ENCODE data around the gene GRIPAP1. TPM values are rescaled to one million over a fixed set of nuclear protein-coding genes. Genes with fewer than 3 reads are reported as not detected.
"Not testable (repeated sequence)": the region's sequence is repeated elsewhere in the genome, so short reads cannot be mapped to it uniquely, and the experiment has no call there.

Gene GRIPAP1
- total RNA-seq, 1 donor from 2014 or later: 103 TPM

- intact Hi-C loops (cut with micrococcal nuclease): no loop called here
These were observed 3.7 kb downstream of the GRIPAP1 start for GRCh38 chrX:48998391-48998790.

DNA sequence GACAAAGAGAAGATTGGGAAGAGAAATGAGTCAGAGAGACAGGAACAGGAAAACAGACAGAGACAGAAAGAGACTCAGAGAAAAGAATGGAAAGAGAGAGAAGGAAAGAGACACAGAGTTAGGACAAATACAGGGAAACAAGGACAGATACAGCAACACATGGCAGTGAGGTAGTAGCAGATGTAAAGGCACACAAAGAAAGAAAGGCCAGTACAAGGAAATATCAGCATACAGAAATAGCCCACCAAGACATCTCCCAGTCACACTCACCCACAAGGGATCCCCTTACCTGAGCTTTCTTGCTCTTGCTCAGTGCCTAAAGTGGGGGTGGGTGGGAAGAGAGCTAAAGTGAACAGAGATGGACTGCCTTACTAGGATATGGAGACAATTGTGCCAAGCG, 4.2 kb downstream of the GRIPAP1 start:
- intact Hi-C loops (cut with micrococcal nuclease): no loop called here

GRCh38 chrX:48997455-48997854, 4.6 kb downstream of the GRIPAP1 start:
- intact Hi-C loops (cut with micrococcal nuclease): no loop called here

GRCh38 chrX:48996969-48997368, 5.1 kb downstream of the GRIPAP1 start:
- intact Hi-C loops (cut with micrococcal nuclease): no loop called here

DNA sequence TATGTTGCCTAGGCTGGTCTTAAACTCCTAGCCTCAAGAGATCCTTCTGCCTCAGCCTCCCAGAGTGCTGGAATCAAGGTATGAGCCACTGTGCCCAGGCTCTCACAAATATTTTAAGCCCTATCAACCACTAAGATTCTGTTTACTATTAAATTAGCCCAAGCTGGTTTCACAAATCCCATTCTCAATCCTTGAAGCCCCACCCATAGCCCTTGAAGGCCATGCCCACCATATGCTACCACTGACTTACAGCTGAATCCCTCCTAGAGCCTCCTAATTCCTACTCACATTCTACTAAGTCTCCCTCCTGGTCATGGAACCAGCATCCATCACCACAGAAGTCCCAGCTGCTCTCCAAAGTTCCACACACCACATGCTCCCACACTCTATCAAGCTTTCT, 9.7 kb downstream of the GRIPAP1 start:
- intact Hi-C loops (cut with micrococcal nuclease): no loop called here

- intact Hi-C loops (cut with micrococcal nuclease): no loop called here
These were observed 12.6 kb downstream of the GRIPAP1 start for GRCh38 chrX:48989483-48989882.

DNA sequence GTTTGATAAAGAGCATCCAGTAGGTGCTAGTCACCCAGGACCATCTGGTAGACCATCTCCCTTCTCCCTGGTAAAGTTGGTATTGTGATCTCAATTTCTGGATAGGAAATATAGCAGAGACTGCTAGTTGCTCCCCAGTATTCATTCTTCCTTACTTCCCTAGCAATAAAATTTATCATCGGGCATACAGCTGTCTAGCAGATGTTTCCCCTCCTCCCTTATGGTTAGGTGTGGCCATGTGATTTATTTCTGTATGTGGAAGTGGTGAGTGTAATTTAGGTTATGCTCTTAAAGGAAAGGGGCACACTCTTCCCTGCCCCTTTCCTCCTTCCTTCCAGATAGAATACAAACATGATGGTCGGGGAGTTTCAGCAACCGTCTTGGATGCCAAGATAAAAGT, 18.2 kb downstream of the GRIPAP1 start:
- intact Hi-C loops (cut with micrococcal nuclease): no loop called here

DNA sequence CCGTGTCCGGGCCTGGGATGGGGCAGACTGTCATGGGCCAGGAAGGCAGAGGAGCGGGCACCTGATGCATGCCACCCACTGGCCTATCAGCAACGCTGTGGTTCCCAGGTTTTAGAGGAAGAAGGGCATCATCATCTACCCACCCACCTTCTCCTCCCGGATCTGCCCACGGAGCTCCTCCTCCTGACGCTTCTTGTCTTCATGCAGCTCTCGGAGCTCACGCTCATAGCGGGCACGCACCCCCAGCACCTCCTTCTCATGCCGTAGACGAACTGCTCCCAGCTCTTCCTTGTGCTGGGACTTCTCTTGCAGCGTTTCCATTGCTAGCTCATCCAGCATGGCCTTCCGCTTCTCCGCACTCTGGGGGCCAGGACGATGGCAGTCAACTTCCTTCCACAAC, 19.0 kb downstream of the GRIPAP1 start:
- intact Hi-C loops (cut with micrococcal nuclease): no loop called here

DNA sequence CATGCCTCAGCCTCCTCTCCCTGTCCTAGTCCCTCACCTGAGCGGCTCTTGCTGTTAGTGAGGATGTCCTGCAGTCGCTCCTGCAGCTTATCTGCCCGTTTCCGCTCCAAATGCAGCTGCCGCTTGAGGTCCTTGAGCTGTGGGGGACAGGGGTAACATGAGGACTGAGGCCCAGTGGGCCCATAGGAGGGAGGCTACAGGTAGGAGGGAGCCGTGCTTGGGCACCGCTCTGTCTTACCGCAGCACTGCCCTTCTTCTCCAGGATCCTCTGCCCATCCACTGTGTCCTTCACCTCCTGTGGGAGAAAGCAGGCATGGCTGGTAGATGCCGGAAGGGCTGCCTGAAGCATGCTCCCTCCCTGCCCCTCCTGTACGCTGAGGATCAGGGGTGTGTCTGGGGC, 20.9 kb downstream of the GRIPAP1 start:
- intact Hi-C loops (cut with micrococcal nuclease): no loop called here

- intact Hi-C loops (cut with micrococcal nuclease): not testable (repeated sequence)
These were observed 21.7 kb downstream of the GRIPAP1 start for GRCh38 chrX:48980341-48980740.

GRCh38 chrX:48978226-48978625, 23.8 kb downstream of the GRIPAP1 start:
- intact Hi-C loops (cut with micrococcal nuclease): no loop called here

- intact Hi-C loops (cut with micrococcal nuclease): no loop called here
These were observed 26.0 kb downstream of the GRIPAP1 start for GRCh38 chrX:48976086-48976485.

- intact Hi-C loops (cut with micrococcal nuclease): no loop called here
These were observed 26.5 kb downstream of the GRIPAP1 start for GRCh38 chrX:48975541-48975940.

- intact Hi-C loops (cut with micrococcal nuclease): no loop called here
These were observed 27.0 kb downstream of the GRIPAP1 start for GRCh38 chrX:48975041-48975440.

GRCh38 chrX:48974574-48974973, 27.5 kb downstream of the GRIPAP1 start:
- intact Hi-C loops (cut with micrococcal nuclease): no loop called here

DNA sequence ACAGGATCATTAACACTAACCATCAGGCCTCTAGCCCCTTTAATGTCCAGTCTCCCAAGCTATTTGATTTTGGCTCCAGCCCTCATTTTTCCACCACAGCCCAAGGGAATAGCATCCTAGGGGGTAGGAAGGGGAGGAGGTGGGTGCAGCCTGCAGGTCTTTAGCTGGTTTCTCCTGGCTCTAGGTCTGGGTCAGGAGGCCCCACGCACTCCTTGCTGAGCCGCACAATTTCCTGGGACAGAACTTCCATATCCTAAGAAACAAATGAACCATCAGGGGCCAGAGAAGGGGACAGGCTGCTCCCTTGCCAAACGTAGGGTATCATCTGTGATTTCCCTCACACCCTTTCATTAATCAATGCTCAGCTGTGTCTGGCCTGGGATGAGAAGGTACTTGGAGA, 28.0 kb downstream of the GRIPAP1 start:
- intact Hi-C loops (cut with micrococcal nuclease): no loop called here

- intact Hi-C loops (cut with micrococcal nuclease): no loop called here
These were observed 29.6 kb downstream of the GRIPAP1 start for GRCh38 chrX:48972220-48973164.

GRCh38 chrX:48971249-48972219, 30.5 kb downstream of the GRIPAP1 start, which contains the start of gene KCND1:
TSS of gene KCND1 (minus strand) at chrX:48971844. CDS start at chrX:48970271, 1,573 bp downstream.
- intact Hi-C loops (cut with micrococcal nuclease): no loop called here

DNA sequence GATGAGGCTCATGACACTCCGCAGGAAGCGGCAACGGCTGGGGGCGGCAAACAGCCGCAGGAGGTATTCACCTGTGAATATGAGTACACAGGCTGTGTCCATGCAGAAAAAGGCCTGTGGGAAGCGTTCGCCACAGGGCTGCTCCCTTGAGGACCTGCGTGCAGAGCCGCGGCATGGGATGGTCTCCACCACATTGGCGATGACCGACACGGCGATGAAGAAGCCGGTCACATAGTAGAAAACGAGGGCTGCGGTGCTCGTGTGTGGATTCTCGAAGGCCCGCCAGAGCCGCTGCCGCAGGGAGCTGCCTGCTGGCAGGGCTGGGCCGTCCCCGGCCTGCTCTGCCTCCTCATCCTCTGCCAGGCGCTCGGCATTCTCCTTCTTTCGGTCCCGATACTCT, 32.6 kb downstream of the GRIPAP1 start:
- intact Hi-C loops (cut with micrococcal nuclease): no loop called here

DNA sequence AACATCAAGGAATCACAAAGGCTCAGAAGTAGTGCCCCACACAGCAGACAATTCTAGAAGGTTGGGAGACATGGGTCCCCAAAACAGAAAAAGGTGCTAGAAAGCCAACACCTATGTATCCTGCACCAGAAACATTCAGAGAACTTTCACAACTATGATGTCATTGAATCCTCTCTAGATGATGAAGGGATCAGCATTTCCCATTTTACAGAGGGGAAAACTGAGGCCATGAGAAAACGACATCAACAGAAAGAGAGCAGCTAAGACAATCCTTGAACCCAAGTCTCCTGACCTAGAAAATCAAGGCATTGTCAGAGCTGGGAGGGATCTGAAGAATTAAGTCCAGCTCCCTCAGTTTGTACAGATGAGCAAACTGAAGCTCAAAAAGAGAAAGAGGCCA, 33.7 kb downstream of the GRIPAP1 start:
- intact Hi-C loops (cut with micrococcal nuclease): no loop called here

- intact Hi-C loops (cut with micrococcal nuclease): no loop called here
These were observed 35.1 kb downstream of the GRIPAP1 start for GRCh38 chrX:48966796-48967579.

Data from T-helper 1 cell treated with Interleukin-12 subunit alpha and Interleukin-12 subunit beta and Interleukin-4 antibody, amounts not matched to agents 30 ng/mL and 1 ng/mL, for 36 hours (primary cell).